Subcutaneous abdominal adipose tissue (tissue), 5 donors: ENCODE results near the gene POLR2H.

Experiments used
- H3K27ac ChIP-seq: one replicate; pipeline ENCODE4 v1.7.0; 2013; ENCODE audit warnings: low read depth, mild to moderate bottlenecking, inconsistent platforms, low read length, moderate library complexity
- H3K27me3 ChIP-seq, 5 donors: one replicate each; pipeline ENCODE4 v1.7.0; 2013; ENCODE audit warnings: low read length in 5 of 5, inconsistent platforms in 1 of 5; ENCODE audit not compliant: control insufficient read depth in 5 of 5, insufficient read depth in 4 of 5
- H3K36me3 ChIP-seq, 5 donors: one replicate each; pipeline ENCODE4 v1.7.0; 2013; ENCODE audit warnings: low read length in 5 of 5; ENCODE audit not compliant: control insufficient read depth in 5 of 5, insufficient read depth in 5 of 5
- H3K4me1 ChIP-seq, 5 donors: one replicate each; pipeline ENCODE4 v1.7.0; 2013; ENCODE audit warnings: low read length in 5 of 5, mild to moderate bottlenecking in 3 of 5, moderate library complexity in 1 of 5; ENCODE audit not compliant: control insufficient read depth in 5 of 5, insufficient read depth in 5 of 5
- H3K4me3 ChIP-seq, 5 donors: one replicate each; pipeline ENCODE4 v1.7.0; 2013; ENCODE audit warnings: low read length in 5 of 5, low read depth in 1 of 5
- H3K9ac ChIP-seq, 5 donors: one replicate each; pipeline ENCODE4 v1.7.0; 2013; ENCODE audit warnings: low read length in 5 of 5, mild to moderate bottlenecking in 4 of 5, moderate library complexity in 3 of 5
- H3K9me3 ChIP-seq, 5 donors: one replicate each; pipeline ENCODE4 v1.7.0; 2013; ENCODE audit warnings: low read length in 5 of 5; ENCODE audit not compliant: control insufficient read depth in 5 of 5
- donor health status: healthy.
- donor health status: healthy.
- donor health status: healthy.
- donor health status: healthy.
- donor health status: healthy.

The POLR2H gene

GRCh38 chr3:184361532-184361931, at the start of gene POLR2H, which contains the start of gene CLCN2:
Gene POLR2H, plus strand, starts transcription at chr3:184361710. Its CDS starts 1,783 bp downstream, at chr3:184363493.
Gene CLCN2, minus strand, starts transcription at chr3:184361605. Its CDS starts 126 bp downstream, at chr3:184361479.
- Histone ChIP-seq H3K4me3 (peak within 1 kb of the TSS; percentile 71 to 89 (median 83)), H3K36me3 (peaks cover 4 to 21% (median 14%) of the 10 kb centered on the region in 5 donors), H3K27ac (peak within 1 kb of the TSS; percentile 99), H3K9ac (peak within 1 kb of the TSS; percentile 68 to 97 (median 94)), H3K9me3 (no peaks in the 10 kb centered on the region), H3K27me3 (no peaks in the 10 kb centered on the region), H3K4me1 (peaks cover 4 to 41% (median 33%) of the 10 kb centered on the region in 5 donors)

- Histone ChIP-seq H3K4me3 (peak within 1 kb of the TSS; percentile 79 to 96 (median 90)), H3K4me1 (peaks cover 8 to 47% (median 40%) of the 10 kb centered on the region in 5 donors), H3K36me3 (peaks cover 0 to 23% (median 14%) of the 10 kb centered on the region in 5 donors), H3K27me3 (no peaks in the 10 kb centered on the region), H3K9me3 (no peaks in the 10 kb centered on the region), H3K27ac (peak within 1 kb of the TSS; percentile 96), H3K9ac (peak within 1 kb of the TSS; percentile 95 to 96 (median 96))
Observed at GRCh38 chr3:184314363-184314699, 47.2 kb upstream of the POLR2H start, which contains the start of gene EIF4G1. Gene EIF4G1, plus strand, starts transcription at chr3:184314606. Its CDS starts 1,191 bp downstream, at chr3:184315797.

- H3K27ac ChIP-seq = peak overlapping the region; percentile 96
- H3K9me3 ChIP-seq = no peaks in the 10 kb centered on the region
- peak overlapping the region; percentile 95 to 96 (median 96) for H3K9ac ChIP-seq
- peaks cover 0 to 23% (median 14%) of the 10 kb centered on the region in 5 donors for H3K36me3 ChIP-seq
- H3K4me3 ChIP-seq = peak overlapping the region; percentile 79 to 96 (median 90)
- H3K27me3 ChIP-seq = no peaks in the 10 kb centered on the region
- peaks cover 13 to 52% (median 46%) of the 10 kb centered on the region in 5 donors for H3K4me1 ChIP-seq
Observed at GRCh38 chr3:184314700-184315542, 46.6 kb upstream of the POLR2H start.

GRCh38 chr3:184315543-184315867, 46.0 kb upstream of the POLR2H start:
- Histone ChIP-seq H3K4me1 (peaks cover 16 to 57% (median 51%) of the 10 kb centered on the region in 5 donors), H3K4me3 (peak overlapping the region; percentile 79 to 96 (median 90)), H3K9ac (peak overlapping the region; percentile 95 to 96 (median 96)), H3K9me3 (no peaks in the 10 kb centered on the region), H3K27me3 (no peaks in the 10 kb centered on the region), H3K27ac (peak overlapping the region; percentile 96), H3K36me3 (peaks cover 0 to 25% (median 18%) of the 10 kb centered on the region in 5 donors)

GRCh38 chr3:184315871-184316661, 45.4 kb upstream of the POLR2H start:
- no peaks in the 10 kb centered on the region for H3K27me3 ChIP-seq
- peak overlapping the region; percentile 96 for H3K27ac ChIP-seq
- H3K9ac ChIP-seq = peak overlapping the region; percentile 95 to 96 (median 96)
- no peaks in the 10 kb centered on the region for H3K9me3 ChIP-seq
- H3K4me1 ChIP-seq = peaks cover 17 to 63% (median 57%) of the 10 kb centered on the region in 5 donors
- peak overlapping the region; percentile 79 to 96 (median 90) for H3K4me3 ChIP-seq
- peaks cover 0 to 31% (median 24%) of the 10 kb centered on the region in 5 donors for H3K36me3 ChIP-seq

GRCh38 chr3:184316792-184317191, 44.7 kb upstream of the POLR2H start:
- H3K27ac ChIP-seq = peak overlapping the region; percentile 96
- H3K9ac ChIP-seq = peak overlapping the region in 3 of 5 donors; percentile 44 to 96 (median 95)
- peaks cover 0 to 38% (median 31%) of the 10 kb centered on the region in 5 donors for H3K36me3 ChIP-seq
- H3K4me3 ChIP-seq = peak overlapping the region; percentile 79 to 96 (median 90)
- H3K9me3 ChIP-seq = no peaks in the 10 kb centered on the region
- H3K27me3 ChIP-seq = no peaks in the 10 kb centered on the region
- peaks cover 20 to 70% (median 64%) of the 10 kb centered on the region in 5 donors for H3K4me1 ChIP-seq

GRCh38 chr3:184317201-184317600, 44.3 kb upstream of the POLR2H start:
- Histone ChIP-seq H3K27me3 (no peaks in the 10 kb centered on the region), H3K9ac (peak overlapping the region in 1 of 5 donors; percentile 95), H3K27ac (peak overlapping the region; percentile 91), H3K36me3 (peaks cover 0 to 42% (median 35%) of the 10 kb centered on the region in 5 donors), H3K4me3 (peak overlapping the region in 4 of 5 donors; percentile 79 to 96 (median 90)), H3K4me1 (peaks cover 24 to 74% (median 68%) of the 10 kb centered on the region in 5 donors), H3K9me3 (no peaks in the 10 kb centered on the region)

GRCh38 chr3:184320104-184320445, 41.4 kb upstream of the POLR2H start:
- peak overlapping the region in 4 of 5 donors; percentile 40 to 55 (median 50) for H3K4me3 ChIP-seq
- H3K9me3 ChIP-seq = no peaks in the 10 kb centered on the region
- H3K9ac ChIP-seq = peak overlapping the region in 4 of 5 donors; percentile 56 to 87 (median 69)
- no peaks in the 10 kb centered on the region for H3K27me3 ChIP-seq
- H3K36me3 ChIP-seq = peaks cover 3 to 71% (median 64%) of the 10 kb centered on the region in 5 donors
- H3K4me1 ChIP-seq = peaks cover 32 to 84% (median 81%) of the 10 kb centered on the region in 5 donors
- peak overlapping the region; percentile 91 for H3K27ac ChIP-seq

- peak overlapping the region; percentile 91 for H3K27ac ChIP-seq
- H3K36me3 ChIP-seq = peaks cover 7 to 81% (median 80%) of the 10 kb centered on the region in 5 donors
- H3K9me3 ChIP-seq = no peaks in the 10 kb centered on the region
- peaks cover 29 to 72% (median 68%) of the 10 kb centered on the region in 5 donors for H3K4me1 ChIP-seq
- H3K4me3 ChIP-seq = no peak overlapping the region
- no peak overlapping the region for H3K9ac ChIP-seq
- no peaks in the 10 kb centered on the region for H3K27me3 ChIP-seq
Observed at GRCh38 chr3:184321666-184322065, 39.8 kb upstream of the POLR2H start.
